Activated T-helper 17 cell treated with anti-CD3 and anti-CD28 coated beads, Interleukin-2, amount 50 U/mL, for 72 hours (primary cell): ENCODE measurements around the gene ZNF423. TPM values are rescaled to one million over a fixed set of nuclear protein-coding genes. Genes with fewer than 3 reads are reported as not detected.
"Not testable (repeated sequence)": the region's sequence is repeated elsewhere in the genome, so short reads cannot be mapped to it uniquely, and the experiment has no call there.

Experiments
- ATAC-seq: fragments of 150-1000 bp; cut with Tn5 transposase; replicated peaks from 2 replicates; pipeline ENCODE4 v1.10.0; 2021; ENCODE audit warnings: mild to moderate bottlenecking, moderate library complexity
- H3K27ac Mint-ChIP-seq: one replicate; pipeline ENCODE4 v1.8.0; 2022; ENCODE audit warnings: mixed read lengths
- H3K27me3 Mint-ChIP-seq: one replicate; pipeline ENCODE4 v1.8.0; 2022; ENCODE audit warnings: mixed read lengths
- H3K36me3 Mint-ChIP-seq: one replicate; pipeline ENCODE4 v1.8.0; 2022; ENCODE audit warnings: low read depth, mild to moderate bottlenecking, mixed read lengths
- H3K4me1 Mint-ChIP-seq: one replicate; pipeline ENCODE4 v1.8.0; 2022; ENCODE audit warnings: mixed read lengths
- H3K4me3 Mint-ChIP-seq: one replicate; pipeline ENCODE4 v1.8.0; 2022; ENCODE audit warnings: mild to moderate bottlenecking, mixed read lengths
- H3K9me3 Mint-ChIP-seq: one replicate; pipeline ENCODE4 v1.8.0; 2022; ENCODE audit warnings: mixed read lengths
- total RNA-seq, 2 donors: library from RNA; stranded (reverse); gene quantifications; one replicate each; pipeline ENCODE4 v1.2.3, GENCODE V29; 2022

Gene ZNF423
- total RNA-seq, 2 donors from 2014 or later = not detected

GRCh38 chr16:49506058-49507013 is 349.6 kb downstream of the ZNF423 start:
- not testable (repeated sequence) for H3K27me3 Mint-ChIP-seq, H3K27ac Mint-ChIP-seq, H3K36me3 Mint-ChIP-seq, H3K9me3 Mint-ChIP-seq, ATAC-seq, H3K4me3 Mint-ChIP-seq, H3K4me1 Mint-ChIP-seq

GRCh38 chr16:49505556-49505955 is 350.4 kb downstream of the ZNF423 start:
- Mint-ChIP-seq H3K36me3 (no peaks in the 10 kb centered on the region), H3K9me3 (no peaks in the 10 kb centered on the region), H3K27me3 (peaks cover 8% of the 10 kb centered on the region), H3K4me3 (no peak overlapping the region), H3K27ac (no peak overlapping the region), H3K4me1 (no peaks in the 10 kb centered on the region)
- no peak for ATAC-seq

GRCh38 chr16:49504626-49505025 is 351.3 kb downstream of the ZNF423 start:
- Mint-ChIP-seq H3K4me1 (no peaks in the 10 kb centered on the region), H3K36me3 (no peaks in the 10 kb centered on the region), H3K4me3 (no peak overlapping the region), H3K27ac (no peak overlapping the region), H3K9me3 (no peaks in the 10 kb centered on the region), H3K27me3 (peaks cover 8% of the 10 kb centered on the region)
- no peak for ATAC-seq

GRCh38 chr16:49504023-49504364 is 351.9 kb downstream of the ZNF423 start:
- no peak overlapping the region for H3K27ac Mint-ChIP-seq
- H3K9me3 Mint-ChIP-seq = no peaks in the 10 kb centered on the region

GRCh38 chr16:49503256-49504022 is 352.5 kb downstream of the ZNF423 start:
- no peak overlapping the region for H3K27ac Mint-ChIP-seq
- H3K9me3 Mint-ChIP-seq = no peaks in the 10 kb centered on the region
- no peaks in the 10 kb centered on the region for H3K36me3 Mint-ChIP-seq
- ATAC-seq = no peak
- H3K4me3 Mint-ChIP-seq = no peak overlapping the region
- H3K4me1 Mint-ChIP-seq = no peaks in the 10 kb centered on the region
- H3K27me3 Mint-ChIP-seq = peaks cover 8% of the 10 kb centered on the region

More at GRCh38 chr16:49504023-49504364, 351.9 kb downstream of the ZNF423 start:
- Mint-ChIP-seq H3K4me3 (no peak overlapping the region), H3K36me3 (no peaks in the 10 kb centered on the region), H3K27me3 (peaks cover 8% of the 10 kb centered on the region), H3K4me1 (no peaks in the 10 kb centered on the region)
- ATAC-seq = no peak

GRCh38 chr16:49502136-49502881 is 353.6 kb downstream of the ZNF423 start:
- Mint-ChIP-seq H3K4me3 (no peak overlapping the region), H3K27ac (no peak overlapping the region), H3K36me3 (no peaks in the 10 kb centered on the region), H3K27me3 (peaks cover 8% of the 10 kb centered on the region), H3K9me3 (no peaks in the 10 kb centered on the region), H3K4me1 (no peaks in the 10 kb centered on the region)
- ATAC-seq = no peak

GRCh38 chr16:49499869-49500610 is 355.9 kb downstream of the ZNF423 start:
- Mint-ChIP-seq H3K27me3 (peaks cover 8% of the 10 kb centered on the region), H3K36me3 (no peaks in the 10 kb centered on the region), H3K9me3 (no peaks in the 10 kb centered on the region), H3K27ac (no peak overlapping the region), H3K4me3 (no peak overlapping the region), H3K4me1 (no peaks in the 10 kb centered on the region)
- ATAC-seq = no peak

GRCh38 chr16:49499414-49499785 is 356.5 kb downstream of the ZNF423 start:
- Mint-ChIP-seq H3K4me3 (no peak overlapping the region), H3K36me3 (no peaks in the 10 kb centered on the region), H3K9me3 (no peaks in the 10 kb centered on the region), H3K27ac (no peak overlapping the region), H3K4me1 (no peaks in the 10 kb centered on the region), H3K27me3 (peaks cover 8% of the 10 kb centered on the region)
- no peak for ATAC-seq

GRCh38 chr16:49498666-49499413 is 357.1 kb downstream of the ZNF423 start:
- H3K4me1 Mint-ChIP-seq = no peaks in the 10 kb centered on the region

GRCh38 chr16:49498264-49498663 is 357.6 kb downstream of the ZNF423 start:
- no peaks in the 10 kb centered on the region for H3K36me3 Mint-ChIP-seq
- H3K9me3 Mint-ChIP-seq = no peaks in the 10 kb centered on the region
- peaks cover 4% of the 10 kb centered on the region for H3K4me1 Mint-ChIP-seq
- ATAC-seq = no peak
- no peak overlapping the region for H3K27ac Mint-ChIP-seq
- H3K4me3 Mint-ChIP-seq = no peak overlapping the region
- peaks cover 8% of the 10 kb centered on the region for H3K27me3 Mint-ChIP-seq

More at GRCh38 chr16:49498666-49499413, 357.1 kb downstream of the ZNF423 start:
- Mint-ChIP-seq H3K27me3 (peaks cover 8% of the 10 kb centered on the region), H3K36me3 (no peaks in the 10 kb centered on the region), H3K27ac (no peak overlapping the region), H3K9me3 (no peaks in the 10 kb centered on the region), H3K4me3 (no peak overlapping the region)
- ATAC-seq = no peak

GRCh38 chr16:49497466-49497865 is 358.4 kb downstream of the ZNF423 start:
- Mint-ChIP-seq H3K4me1 (peaks cover 4% of the 10 kb centered on the region), H3K9me3 (no peaks in the 10 kb centered on the region), H3K27ac (no peak overlapping the region), H3K36me3 (no peaks in the 10 kb centered on the region), H3K27me3 (peaks cover 9% of the 10 kb centered on the region), H3K4me3 (no peak overlapping the region)
- ATAC-seq = no peak

GRCh38 chr16:49496656-49497055 is 359.3 kb downstream of the ZNF423 start:
- no peaks in the 10 kb centered on the region for H3K36me3 Mint-ChIP-seq
- ATAC-seq = no peak
- H3K27me3 Mint-ChIP-seq = peaks cover 9% of the 10 kb centered on the region
- H3K4me1 Mint-ChIP-seq = peaks cover 4% of the 10 kb centered on the region
- no peak overlapping the region for H3K27ac Mint-ChIP-seq
- no peaks in the 10 kb centered on the region for H3K9me3 Mint-ChIP-seq
- H3K4me3 Mint-ChIP-seq = no peak overlapping the region

GRCh38 chr16:49495596-49496355 is 360.1 kb downstream of the ZNF423 start:
- H3K27ac Mint-ChIP-seq = no peak overlapping the region
- H3K36me3 Mint-ChIP-seq = no peaks in the 10 kb centered on the region
- H3K4me1 Mint-ChIP-seq = peaks cover 4% of the 10 kb centered on the region
- no peaks in the 10 kb centered on the region for H3K9me3 Mint-ChIP-seq
- H3K27me3 Mint-ChIP-seq = peaks cover 6% of the 10 kb centered on the region
- no peak for ATAC-seq
- no peak overlapping the region for H3K4me3 Mint-ChIP-seq
